NAMALWA (cell line): ENCODE measurements around the gene BAZ2B.
A peak's percentile ranks its signal among the peaks of the same experiment; 100 is the strongest.

Source experiments
- DNase-seq: peaks from one replicate; pipeline ENCODE4 v3.0.0-alpha.2; 2015; ENCODE audit warnings: low spot score

Gene BAZ2B

DNA sequence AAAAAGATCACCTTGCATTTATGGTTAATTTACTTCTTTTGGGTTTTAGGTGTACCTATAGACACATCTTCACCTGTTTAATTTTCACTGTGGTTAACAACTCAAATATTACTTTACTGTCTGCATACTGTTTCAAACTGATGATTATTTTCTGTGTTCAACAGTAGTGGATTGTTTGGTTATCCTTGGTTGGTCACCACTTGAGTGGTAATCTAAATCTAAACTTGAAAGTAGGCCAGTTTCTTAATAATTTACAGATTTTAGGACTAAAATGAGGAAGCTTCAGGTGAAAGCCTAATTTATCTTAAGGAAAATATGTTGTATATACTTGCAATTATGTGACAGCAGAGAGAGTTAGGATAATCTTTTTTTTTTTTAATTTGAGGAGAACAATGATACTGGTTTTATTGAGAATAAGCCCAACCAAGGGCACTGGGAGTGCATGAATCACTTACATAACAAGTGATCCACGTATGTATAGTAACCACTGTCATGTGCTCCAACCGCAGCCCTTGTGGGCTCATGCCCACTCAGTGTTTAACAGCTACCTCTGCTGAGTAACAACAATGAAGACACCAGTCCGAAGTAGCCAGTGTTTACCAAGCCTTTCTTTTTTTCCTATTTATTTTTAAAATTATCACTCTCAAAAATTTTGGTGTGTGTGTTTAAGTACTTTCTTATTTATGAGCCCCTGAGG lies 298.8 kb downstream of the BAZ2B start:
- no peak for DNase-seq

DNA sequence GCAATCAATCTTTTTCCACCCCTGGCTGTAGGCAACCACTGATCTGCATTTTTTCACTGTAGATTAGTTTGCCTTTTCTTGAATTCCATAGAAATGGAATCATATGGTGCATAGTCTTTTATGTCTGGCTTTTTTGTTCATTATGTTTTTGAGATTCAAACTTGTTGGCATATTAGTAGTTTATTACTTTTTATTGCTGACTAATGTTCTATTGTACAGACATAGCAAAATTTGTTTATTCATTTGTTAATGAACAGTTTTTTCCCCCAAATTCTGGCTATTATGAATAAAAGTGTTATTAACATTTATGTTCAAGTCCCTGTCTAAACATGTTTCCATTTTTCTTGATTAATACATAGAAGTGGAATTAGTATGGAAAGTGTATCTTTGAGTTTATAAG lies 308.4 kb downstream of the BAZ2B start:
- no peak for DNase-seq

DNA sequence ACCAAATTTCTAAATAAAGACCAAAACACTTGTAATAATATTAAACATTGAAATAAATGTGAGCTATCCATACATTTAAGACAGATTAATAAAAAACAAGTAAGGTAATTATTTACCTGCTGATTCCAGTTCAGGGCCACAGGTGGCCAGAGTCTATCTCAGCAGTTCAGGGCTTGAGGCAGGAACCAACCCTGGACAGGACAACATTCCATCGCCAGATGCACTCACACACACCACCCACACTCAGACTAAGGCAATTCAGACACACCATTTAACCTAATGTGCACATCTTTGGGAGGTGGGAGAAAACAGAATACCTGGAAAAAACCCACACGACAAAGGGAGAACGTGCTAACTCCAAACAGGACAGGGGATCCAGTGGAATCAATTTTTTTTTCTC lies 315.8 kb downstream of the BAZ2B start:
- DNase-seq, result no peak

DNA sequence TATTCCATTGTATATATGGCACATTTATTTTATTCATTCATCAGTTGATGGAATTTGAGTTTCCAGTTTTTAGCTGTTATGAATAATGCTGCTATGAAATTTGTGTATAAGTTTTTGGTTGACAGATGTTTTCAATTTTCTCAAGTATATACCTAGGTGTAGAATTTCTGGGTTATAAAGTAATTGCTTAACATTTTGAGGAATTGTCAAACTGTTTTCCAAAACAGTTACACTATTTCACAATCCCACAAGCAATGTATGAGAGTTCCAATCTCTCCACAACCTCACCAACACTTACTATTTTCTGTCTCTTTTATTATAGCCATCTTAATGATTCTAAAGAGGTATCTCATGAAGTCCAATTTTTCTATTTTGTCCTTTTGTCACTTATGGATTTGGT lies 317.4 kb downstream of the BAZ2B start:
- DNase-seq, result no peak

DNA sequence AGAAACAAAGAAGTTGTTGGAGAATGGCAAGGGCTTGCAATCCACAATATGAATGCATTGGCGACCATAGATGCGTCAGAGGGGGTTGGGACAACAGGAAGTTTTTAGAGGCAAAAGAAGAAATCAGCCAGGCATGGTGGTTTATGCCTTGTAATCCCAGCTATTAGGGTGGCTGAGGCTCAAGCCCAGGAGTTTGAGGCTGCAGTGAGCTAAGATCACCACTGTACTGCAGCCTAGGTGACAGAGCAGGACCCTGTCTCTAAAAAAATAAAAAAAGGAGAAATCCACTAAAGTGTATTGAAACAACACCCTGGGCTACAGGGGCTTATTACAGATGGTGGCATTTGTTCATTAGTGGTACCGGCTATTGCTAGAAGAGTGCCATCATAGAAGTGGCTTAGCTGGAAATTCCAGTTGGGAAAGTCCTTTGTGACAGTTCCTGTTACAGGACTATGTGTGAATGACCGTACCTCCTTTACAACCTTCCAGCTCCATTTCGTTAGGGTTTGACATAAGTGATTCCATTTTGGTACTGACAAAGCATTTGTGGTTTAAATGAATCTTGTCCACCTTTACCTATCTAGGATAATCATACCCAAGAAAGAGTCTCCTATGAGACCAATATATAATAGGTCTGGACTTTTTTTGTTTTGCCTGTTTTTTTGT lies 319.2 kb downstream of the BAZ2B start:
- no peak for DNase-seq

DNA sequence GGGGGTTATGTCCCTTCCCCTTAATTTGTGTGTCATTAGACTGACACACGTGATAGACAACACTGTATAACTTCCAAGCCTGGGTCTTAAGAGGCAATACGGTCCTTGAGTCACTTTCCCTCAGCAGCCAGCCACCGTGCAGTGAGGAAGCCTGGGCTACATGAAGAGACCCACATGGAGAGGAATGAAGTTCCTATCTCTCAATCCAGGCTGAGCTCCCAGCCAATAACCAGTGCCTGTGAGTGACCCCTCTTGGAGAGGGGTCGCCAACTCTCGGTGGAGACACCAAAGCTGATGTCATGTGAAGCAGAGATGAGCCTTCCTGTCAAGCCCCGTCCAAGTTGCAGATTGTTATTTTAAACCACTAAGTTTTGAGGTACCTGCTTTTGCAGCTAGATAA lies 324.2 kb downstream of the BAZ2B start:
- no peak for DNase-seq

DNA sequence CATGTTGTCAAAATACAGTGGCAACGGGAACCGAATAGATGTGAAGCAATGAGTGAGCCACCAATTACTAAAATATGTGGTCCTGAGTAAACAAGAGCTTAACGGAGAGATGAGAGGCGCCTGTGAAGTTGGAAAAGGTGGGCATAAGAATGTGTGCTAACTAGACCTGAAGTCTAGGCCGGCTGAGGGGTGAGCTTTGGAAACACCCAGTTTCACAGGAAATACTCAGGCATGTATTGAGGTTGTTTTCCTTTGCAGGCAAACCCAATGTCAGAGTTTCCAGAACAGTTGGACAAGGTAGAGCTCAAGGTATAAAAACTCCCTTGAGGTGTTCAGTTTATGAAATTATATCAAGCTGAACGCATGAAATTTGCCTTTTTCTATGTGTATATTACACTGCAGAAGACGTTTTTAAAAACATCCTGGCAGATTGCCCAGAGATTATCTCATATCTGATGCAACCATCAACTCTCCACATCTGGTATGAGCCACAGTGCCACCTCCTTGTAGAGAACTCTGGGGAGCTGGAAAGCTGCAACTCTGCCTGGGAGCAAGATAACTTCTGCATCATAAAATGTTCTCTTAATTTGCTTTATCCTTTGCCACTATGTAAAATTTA lies 325.9 kb downstream of the BAZ2B start:
- peak; percentile 95 for DNase-seq

DNA sequence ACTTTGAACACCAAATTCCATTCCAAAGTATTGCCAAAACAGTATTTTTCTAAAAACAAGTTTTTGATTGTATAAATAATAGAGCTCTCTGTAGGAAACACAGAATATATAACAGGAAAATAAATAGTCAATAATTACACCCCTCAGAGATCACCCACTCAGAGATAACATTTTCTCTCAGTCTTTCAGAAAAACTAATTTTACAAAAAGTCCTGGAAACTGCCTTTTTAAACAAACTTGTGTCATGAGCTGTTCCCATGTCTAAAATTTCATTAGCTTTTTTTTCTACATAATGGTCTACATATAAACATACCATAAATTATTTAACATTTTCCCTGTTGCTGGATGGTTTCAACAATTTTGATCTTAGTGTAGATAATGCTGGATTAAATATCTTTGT lies 328.6 kb downstream of the BAZ2B start:
- no peak for DNase-seq

DNA sequence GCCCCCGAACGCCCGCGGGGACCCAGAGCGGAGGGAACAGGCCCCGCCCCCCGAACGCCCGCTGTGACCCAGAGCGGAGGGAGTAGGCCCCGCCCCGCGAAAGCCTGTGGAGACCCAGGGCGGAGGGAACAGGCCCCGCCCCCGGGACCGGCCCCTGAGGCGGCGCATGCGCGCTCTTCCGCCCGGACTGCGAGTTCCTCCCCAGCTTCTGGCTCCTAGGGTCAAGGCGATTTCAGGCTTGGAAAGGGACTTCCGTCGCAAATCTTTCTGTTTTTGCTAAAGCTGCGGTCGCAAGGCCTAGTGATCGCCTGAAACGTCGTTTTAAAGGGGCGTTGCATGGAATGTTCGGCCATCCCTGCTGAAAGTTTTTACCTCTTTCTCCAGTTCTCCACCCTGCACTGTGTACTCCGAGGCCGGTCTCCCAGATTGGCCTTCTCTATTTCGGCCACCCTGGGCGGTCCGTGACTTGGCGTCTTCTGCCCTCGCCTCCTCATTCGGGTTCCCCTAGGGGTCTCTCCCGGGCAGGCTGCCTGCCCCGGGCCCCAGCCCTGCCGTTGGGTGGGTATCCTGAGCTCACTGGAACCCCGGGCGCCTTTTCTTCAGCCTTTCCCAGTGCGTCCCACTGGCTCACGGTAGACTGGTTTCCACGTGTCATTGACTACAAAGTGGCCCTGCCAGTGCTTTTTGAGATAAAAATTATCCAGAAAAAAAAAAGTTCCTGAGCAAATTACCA lies 329.5 kb downstream of the BAZ2B start:
- DNase-seq, result peak; percentile 98

DNA sequence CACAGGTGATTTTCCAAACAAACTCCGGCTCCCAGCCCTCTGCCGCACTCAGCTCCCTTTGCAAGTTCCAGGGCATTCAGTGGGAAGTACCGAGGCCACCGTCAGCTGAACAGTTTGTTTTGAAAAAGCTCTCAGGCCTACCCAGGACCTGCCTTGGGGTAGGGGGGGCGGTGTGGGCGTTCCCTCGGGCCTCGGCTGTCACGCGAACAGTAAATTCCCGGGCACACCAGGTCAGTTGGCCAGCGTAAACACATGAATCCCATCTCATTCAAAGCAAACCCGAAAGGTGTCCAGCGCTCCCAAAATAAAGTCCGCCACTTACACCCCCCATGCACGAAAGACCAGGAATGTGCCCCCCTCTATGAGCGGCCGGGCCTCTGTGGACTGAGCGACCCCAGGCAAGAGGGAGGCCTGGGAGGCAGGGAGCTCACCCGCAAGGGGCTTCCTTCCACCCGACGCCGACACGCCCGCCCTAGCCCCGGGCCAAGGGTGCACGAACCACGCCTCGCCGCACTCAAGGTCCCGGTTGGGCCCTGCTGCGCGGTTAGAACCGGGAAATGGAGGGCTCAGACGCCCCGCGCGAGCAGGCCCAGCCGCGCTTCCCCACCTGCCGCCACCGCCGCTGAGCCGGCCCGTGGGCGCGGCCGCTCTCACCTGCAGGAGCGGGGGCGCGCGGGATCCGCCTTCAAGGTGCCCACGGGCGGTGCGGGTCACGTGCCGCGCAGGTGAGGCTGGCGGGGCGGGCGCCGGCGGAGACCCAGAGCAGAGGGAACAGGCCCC lies 330.2 kb downstream of the BAZ2B start, which contains the start of gene WDSUB1:
Gene WDSUB1, minus strand, starts transcription at position 775 of the 780 bp plus-strand sequence. CDS start 3,634 bp downstream, outside the sequence.
- DNase-seq, result peak; percentile 57

DNA sequence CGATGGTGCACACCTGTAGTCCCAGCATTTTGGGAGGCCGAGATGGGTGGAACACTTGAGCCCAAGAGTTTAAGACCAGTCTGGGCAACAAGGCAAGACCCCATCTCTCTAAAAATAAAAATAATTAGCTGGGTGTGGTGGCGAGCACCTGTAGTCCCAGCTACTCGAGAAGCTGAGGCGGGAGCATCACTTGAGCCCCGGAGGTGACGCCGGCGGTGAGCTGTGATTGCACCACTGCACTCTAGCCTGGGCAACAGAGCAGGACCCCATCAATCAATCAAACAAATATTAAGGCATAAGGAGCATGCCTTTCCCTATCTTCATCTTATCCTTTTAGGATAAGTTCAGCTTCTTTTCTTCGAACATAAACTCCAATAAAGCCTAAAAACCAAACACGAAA lies 330.9 kb downstream of the BAZ2B start:
- DNase-seq, result no peak

DNA sequence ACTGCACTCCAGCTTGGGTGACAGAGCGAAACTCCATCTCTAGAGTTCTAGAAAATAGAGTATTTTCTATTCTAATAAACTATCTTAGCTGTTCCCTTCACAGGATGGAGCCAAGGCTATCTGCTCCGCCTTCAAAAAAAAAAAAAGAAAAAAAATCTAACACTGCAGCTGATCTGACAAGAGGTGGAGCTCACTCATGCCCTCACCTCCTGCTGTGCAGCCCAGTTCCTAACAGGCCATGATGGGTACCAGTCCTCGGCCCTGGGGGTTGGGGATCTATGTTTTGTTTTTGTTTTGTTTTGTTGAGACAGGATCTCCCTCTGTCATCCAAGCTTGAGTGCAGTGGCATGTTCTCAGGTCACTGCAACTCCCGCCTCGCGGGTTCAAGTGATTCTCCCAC lies 332.8 kb downstream of the BAZ2B start:
- no peak for DNase-seq

DNA sequence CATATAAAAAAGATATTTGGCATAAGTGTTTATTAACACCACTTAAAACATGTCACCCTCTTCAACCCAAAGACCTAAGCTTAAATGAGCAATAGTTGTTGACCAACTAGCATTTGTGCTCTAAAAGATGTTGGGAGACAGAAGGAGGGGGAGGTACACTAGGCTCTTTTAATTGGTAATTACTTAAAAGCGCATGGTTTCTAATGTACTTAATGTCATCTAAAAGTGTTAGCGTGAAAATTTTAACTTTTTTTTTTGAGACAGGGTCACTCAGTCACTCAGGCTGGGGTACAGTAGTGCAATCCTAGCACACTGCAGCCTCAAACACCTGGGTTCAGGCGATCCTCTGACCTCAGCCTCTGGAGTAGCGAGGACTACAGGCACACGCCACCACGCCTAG lies 335.3 kb downstream of the BAZ2B start:
- no peak for DNase-seq

DNA sequence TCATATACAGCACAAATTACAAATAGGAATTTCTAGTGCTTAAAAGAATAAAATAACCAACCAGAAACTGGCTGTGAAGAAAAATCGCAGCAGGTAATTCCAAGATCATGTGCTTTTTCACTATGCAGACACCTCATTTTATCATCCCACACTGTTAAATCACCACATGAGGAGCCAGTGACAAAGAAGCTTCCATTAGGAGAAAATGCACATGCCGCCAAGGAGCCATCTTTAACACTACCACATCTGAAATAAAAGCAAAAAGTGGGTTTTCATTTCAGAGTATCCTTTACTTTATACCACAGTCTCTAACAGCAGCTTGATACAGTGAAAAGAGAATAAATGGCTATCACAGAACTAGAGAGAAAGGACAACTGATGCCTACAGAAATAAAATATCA lies 336.6 kb downstream of the BAZ2B start:
- DNase-seq, result no peak

DNA sequence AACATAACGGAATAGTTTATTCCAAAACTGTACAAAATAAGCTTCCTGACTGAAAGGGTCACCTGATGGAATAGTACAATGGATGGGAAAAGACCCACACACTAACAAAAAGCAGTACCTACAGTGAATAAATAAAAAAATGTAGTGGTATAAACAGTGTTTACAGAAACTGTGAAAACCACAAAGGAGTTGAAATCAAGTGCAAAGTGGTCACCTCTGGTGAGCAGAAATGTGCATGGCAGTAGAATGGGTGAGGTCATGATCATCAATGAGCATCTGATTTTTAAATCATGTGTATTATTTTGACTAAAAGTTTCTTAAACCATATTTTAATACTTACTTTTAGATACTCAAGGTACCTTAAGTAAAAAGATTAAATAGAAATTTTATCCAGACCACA lies 341.2 kb downstream of the BAZ2B start:
- no peak for DNase-seq

DNA sequence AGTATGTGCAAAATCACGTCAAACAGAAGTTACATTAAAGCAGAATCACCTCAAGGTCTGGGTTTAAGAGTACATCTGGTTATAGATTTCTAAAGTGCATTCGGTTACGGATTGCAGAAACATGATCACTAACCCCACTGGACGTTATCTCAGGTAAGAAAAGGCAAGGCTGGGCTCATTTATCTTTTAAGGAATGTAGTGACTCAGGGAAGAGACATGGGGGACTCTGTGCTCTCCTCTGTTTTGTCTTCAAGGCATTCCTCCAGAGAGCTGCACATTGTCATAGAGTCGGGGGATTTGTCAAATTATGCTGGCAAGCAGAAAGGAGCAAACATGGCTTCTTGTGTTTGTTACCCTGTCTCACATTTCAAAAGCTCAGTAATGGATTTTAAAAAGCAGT lies 344.2 kb downstream of the BAZ2B start:
- no peak for DNase-seq

DNA sequence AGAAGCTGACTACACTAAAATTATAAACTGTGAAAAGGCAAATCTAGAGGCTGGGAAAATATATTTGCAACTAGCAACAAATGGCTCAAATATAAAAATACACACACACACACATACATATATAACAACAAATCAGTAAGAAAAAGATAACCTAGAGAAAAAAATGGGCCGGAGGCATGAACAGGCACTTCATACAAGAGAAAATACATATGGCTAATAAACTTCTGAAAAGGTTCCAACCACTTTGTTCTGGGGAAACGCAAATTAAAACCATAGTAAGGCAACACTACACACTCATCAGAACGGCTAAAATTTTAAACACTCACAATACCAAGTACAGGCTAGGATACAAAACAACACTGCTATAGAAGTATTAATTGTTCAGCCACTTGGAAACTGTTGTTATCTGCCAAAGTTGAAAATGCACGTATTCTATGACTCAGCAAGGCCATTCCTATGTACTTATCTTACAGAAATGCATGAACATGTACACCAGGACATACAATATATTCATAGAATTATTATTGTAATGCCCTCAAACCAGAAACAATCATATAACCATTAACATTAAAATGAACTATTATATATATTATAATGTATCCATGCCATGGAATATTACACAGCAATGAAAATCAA lies 345.5 kb downstream of the BAZ2B start:
- no peak for DNase-seq
